PC-9 (cell line): ENCODE measurements around the gene CCL22. TPM values are rescaled to one million over a fixed set of nuclear protein-coding genes. Genes with fewer than 3 reads are reported as not detected.

ENCODE experiments used
- BruUV-seq: library from RNA; stranded (reverse); fragments of 400-500 nt; replicated peaks from 2 replicates; lab custom pipeline; 2021; lab: Mats Ljungman, UMichigan
- CTCF ChIA-PET: fragments of 300-600 bp; sonication (Branson Sonifier 250); formaldehyde crosslinking; loops from one replicate; lab custom pipeline; 2022; ENCODE audit warnings: antibody characterized with exemption; lab: Charles Lee
- POLR2A ChIA-PET: fragments of 300-600 bp; sonication (Branson Sonifier 250); formaldehyde crosslinking; loops from one replicate; lab custom pipeline; 2022; ENCODE audit warnings: antibody characterized with exemption; ENCODE audit not compliant: unreplicated experiment; lab: Charles Lee
- DNase-seq, 2 experiments: peaks; one replicate each; pipeline versions ENCODE4 v3.0.0 to v3.0.0-alpha.2; 2015 to 2022; ENCODE audit warnings: mixed read lengths in 1 of 2
- H2AFZ ChIP-seq: fragments of 200-600 bp; sonication (generic); 2 replicates; pipeline ENCODE4 v1.8.1; 2017; ENCODE audit warnings: antibody characterized with exemption
- H3F3A ChIP-seq: fragments of 200-600 bp; sonication (generic); 2 replicates; pipeline ENCODE4 v1.8.1; 2017; ENCODE audit warnings: antibody characterized with exemption, mild to moderate bottlenecking, low read depth; ENCODE audit not compliant: insufficient read depth
- H3K27ac ChIP-seq: fragments of 200-600 bp; sonication (generic); 2 replicates; pipeline ENCODE4 v1.6.1; 2016; ENCODE audit warnings: mixed run types
- H3K27me3 ChIP-seq: fragments of 200-600 bp; sonication (generic); 2 replicates; pipeline ENCODE4 v1.6.1; 2016; ENCODE audit warnings: low read depth, mixed run types; ENCODE audit not compliant: insufficient read depth
- H3K36me3 ChIP-seq: fragments of 200-600 bp; sonication (generic); 2 replicates; pipeline ENCODE4 v1.6.1; 2016; ENCODE audit warnings: low read depth, mixed run types
- H3K4me1 ChIP-seq: fragments of 200-600 bp; sonication (generic); replicated peaks from 2 replicates; pipeline ENCODE4 v1.6.1; 2016; ENCODE audit warnings: mixed run types; ENCODE audit not compliant: insufficient read depth
- H3K4me2 ChIP-seq: fragments of 200-600 bp; sonication (generic); 2 replicates; pipeline ENCODE4 v1.6.1; 2017; ENCODE audit warnings: mixed run types
- H3K4me3 ChIP-seq: fragments of 200-600 bp; sonication (generic); 2 replicates; pipeline ENCODE4 v1.6.1; 2016; ENCODE audit warnings: mixed run types
- H3K79me2 ChIP-seq: fragments of 200-600 bp; sonication (generic); 2 replicates; pipeline ENCODE4 v1.6.1; 2017; ENCODE audit warnings: low read depth, mixed run types
- H3K9me2 ChIP-seq: fragments of 200-600 bp; sonication (generic); 2 replicates; pipeline ENCODE4 v1.8.1; 2017; ENCODE audit warnings: mild to moderate bottlenecking; ENCODE audit not compliant: insufficient read depth
- H3K9me3 ChIP-seq: fragments of 200-600 bp; sonication (generic); 2 replicates; pipeline ENCODE4 v1.8.1; 2016; ENCODE audit warnings: low read depth; ENCODE audit not compliant: insufficient read depth
- H4K20me1 ChIP-seq: fragments of 200-600 bp; sonication (generic); 2 replicates; pipeline ENCODE4 v1.8.1; 2017; ENCODE audit not compliant: insufficient read depth
- EZH2 ChIP-seq: fragments of 200-600 bp; sonication (generic); IDR thresholded peaks from 2 replicates; pipeline ENCODE4 v1.8.0; 2017; ENCODE audit warnings: antibody characterized with exemption, low read depth
- intact Hi-C: fragments of 100-400 bp; cut with micrococcal nuclease; formaldehyde crosslinking; loops from one replicate; pipeline ENCODE4 v1.10.0; 2022; ENCODE audit not compliant: unreplicated experiment
- total RNA-seq: library from RNA; stranded (reverse); gene quantifications from 2 replicates; pipeline ENCODE4 v1.2.3, GENCODE V29; 2021
- TF ChIP-seq, protein P1 (sequence below): fragments of 200-600 bp; sonication (generic); conservative IDR thresholded peaks from 2 replicates; pipeline ENCODE4 v1.6.1; 2017; ENCODE audit warnings: mixed run types, antibody characterized with exemption, mild to moderate bottlenecking, moderate library complexity

The CCL22 gene
- total RNA-seq, 1 experiment from 2014 or later = 0.24 TPM

- BruUV-seq = no TSS peak
- H3K9me3 ChIP-seq = no peaks in the 10 kb centered on the region
- no peak for DNase-seq
- peak overlapping the region; percentile 87; the same call in 1 of the 2 replicates for H3K27ac ChIP-seq
- POLR2A ChIA-PET = no interaction called here
- no peak overlapping the region for H3K4me3 ChIP-seq
- no peaks in the 10 kb centered on the region for H4K20me1 ChIP-seq
- no peak overlapping the region for H2AFZ ChIP-seq
- no peaks in the 10 kb centered on the region for H3K79me2 ChIP-seq
- TF ChIP-seq, protein P1, sequence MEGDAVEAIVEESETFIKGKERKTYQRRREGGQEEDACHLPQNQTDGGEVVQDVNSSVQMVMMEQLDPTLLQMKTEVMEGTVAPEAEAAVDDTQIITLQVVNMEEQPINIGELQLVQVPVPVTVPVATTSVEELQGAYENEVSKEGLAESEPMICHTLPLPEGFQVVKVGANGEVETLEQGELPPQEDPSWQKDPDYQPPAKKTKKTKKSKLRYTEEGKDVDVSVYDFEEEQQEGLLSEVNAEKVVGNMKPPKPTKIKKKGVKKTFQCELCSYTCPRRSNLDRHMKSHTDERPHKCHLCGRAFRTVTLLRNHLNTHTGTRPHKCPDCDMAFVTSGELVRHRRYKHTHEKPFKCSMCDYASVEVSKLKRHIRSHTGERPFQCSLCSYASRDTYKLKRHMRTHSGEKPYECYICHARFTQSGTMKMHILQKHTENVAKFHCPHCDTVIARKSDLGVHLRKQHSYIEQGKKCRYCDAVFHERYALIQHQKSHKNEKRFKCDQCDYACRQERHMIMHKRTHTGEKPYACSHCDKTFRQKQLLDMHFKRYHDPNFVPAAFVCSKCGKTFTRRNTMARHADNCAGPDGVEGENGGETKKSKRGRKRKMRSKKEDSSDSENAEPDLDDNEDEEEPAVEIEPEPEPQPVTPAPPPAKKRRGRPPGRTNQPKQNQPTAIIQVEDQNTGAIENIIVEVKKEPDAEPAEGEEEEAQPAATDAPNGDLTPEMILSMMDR = no peak
- no peak for TF ChIP-seq EZH2
- peaks cover 35% of the 10 kb centered on the region for H3F3A ChIP-seq
- H3K27me3 ChIP-seq = no peaks in the 10 kb centered on the region
- H3K9me2 ChIP-seq = no peaks in the 10 kb centered on the region
- H3K4me1 ChIP-seq = peaks cover 30% of the 10 kb centered on the region
- intact Hi-C loops = no loop called here
- H3K4me2 ChIP-seq = peak overlapping the region; percentile 65
- no peaks in the 10 kb centered on the region for H3K36me3 ChIP-seq
- CTCF ChIA-PET = no interaction called here
These were observed 17.8 kb downstream of the CCL22 start for GRCh38 chr16:57376313-57376818.

DNA sequence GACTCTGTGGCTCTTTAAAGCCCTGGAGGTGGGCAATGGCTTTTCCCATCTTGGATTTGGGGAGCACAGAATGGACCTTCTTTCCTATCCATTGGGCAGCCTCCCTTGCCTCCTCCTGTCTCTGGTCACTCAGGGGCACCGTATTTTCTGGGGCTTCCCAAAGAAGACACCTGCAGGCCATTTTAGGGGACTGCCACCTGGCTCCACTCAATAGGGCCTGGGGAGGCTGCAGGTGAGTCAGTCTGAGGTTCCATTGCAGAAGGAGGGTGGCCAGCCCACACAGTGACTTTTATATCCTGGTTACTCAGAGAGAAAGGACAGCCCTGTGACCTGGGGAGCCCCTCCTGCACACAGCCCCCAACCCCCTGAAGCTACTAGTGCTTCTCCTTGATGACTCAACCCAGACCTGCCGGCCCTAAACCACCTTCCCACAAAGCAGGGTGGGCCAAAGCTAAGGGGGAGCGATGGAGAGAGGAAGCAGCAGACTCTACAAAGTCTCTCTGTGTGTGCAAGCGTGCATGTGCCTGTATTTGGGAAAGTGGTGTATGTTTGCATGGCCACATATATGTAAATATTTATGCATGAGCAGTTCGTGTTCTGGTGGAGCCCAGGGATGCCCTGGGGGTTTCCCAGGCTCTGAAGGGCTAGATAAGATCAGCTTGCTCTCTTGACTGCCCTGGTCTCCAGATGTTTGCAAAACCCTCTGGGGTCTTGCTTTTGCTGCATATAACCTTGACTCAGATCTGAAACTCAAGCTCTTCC lies 18.7 kb downstream of the CCL22 start:
- POLR2A ChIA-PET = interaction anchor here (0.7 kb wide), 1 partner anchor 17 kb away, joined by 8 read pairs; no protein-coding TSS in a partner anchor
- H2AFZ ChIP-seq = no peak overlapping the region
- peaks cover 30% of the 10 kb centered on the region for H3K4me1 ChIP-seq
- intact Hi-C loops = loop anchor here (1.0 kb wide), 2 partner anchors 73 to 77 kb away; no protein-coding TSS in a partner anchor
- H3K27ac ChIP-seq = peak overlapping the region; percentile 87
- H3K9me3 ChIP-seq = no peaks in the 10 kb centered on the region
- no peaks in the 10 kb centered on the region for H3K9me2 ChIP-seq
- BruUV-seq = no TSS peak
- H3K27me3 ChIP-seq = no peaks in the 10 kb centered on the region
- H3K4me3 ChIP-seq = peak overlapping the region; percentile 11; the same call in 1 of the 2 replicates
- no peaks in the 10 kb centered on the region for H3K36me3 ChIP-seq
- H3K4me2 ChIP-seq = peak overlapping the region; percentile 65
- no peaks in the 10 kb centered on the region for H3K79me2 ChIP-seq
- no peaks in the 10 kb centered on the region for H4K20me1 ChIP-seq
- peaks cover 35% of the 10 kb centered on the region for H3F3A ChIP-seq
- no peak for TF ChIP-seq EZH2
- TF ChIP-seq, protein P1 = peak; percentile 65
- CTCF ChIA-PET = interaction anchor here (1.5 kb wide), 1 partner anchor 40 kb away, joined by 7 read pairs; no protein-coding TSS in a partner anchor
- peak; percentile 72 to 85 for DNase-seq

GRCh38 chr16:57379579-57379978 lies 21.0 kb downstream of the CCL22 start:
- no peak overlapping the region for H2AFZ ChIP-seq
- no peak overlapping the region for H3K4me2 ChIP-seq
- POLR2A ChIA-PET = no interaction called here

More at GRCh38 chr16:57379579-57379978, 21.0 kb downstream of the CCL22 start:
- peaks cover 41% of the 10 kb centered on the region for H3K4me1 ChIP-seq
- intact Hi-C loops = loop anchor here (1.0 to 2.0 kb wide), 2 partner anchors 9 to 37 kb away; no protein-coding TSS in a partner anchor
- H3F3A ChIP-seq = peaks cover 35% of the 10 kb centered on the region
- no peaks in the 10 kb centered on the region for H4K20me1 ChIP-seq
- no peaks in the 10 kb centered on the region for H3K36me3 ChIP-seq
- no peak overlapping the region for H3K4me3 ChIP-seq
- H3K27me3 ChIP-seq = no peaks in the 10 kb centered on the region
- no peaks in the 10 kb centered on the region for H3K79me2 ChIP-seq
- H3K9me2 ChIP-seq = no peaks in the 10 kb centered on the region
- H3K9me3 ChIP-seq = no peaks in the 10 kb centered on the region
- TF ChIP-seq, protein P1 = no peak
- no peak for TF ChIP-seq EZH2
- peak; percentile 72 to 82 for DNase-seq
- CTCF ChIA-PET = no interaction called here
- no TSS peak for BruUV-seq
- H3K27ac ChIP-seq = peak overlapping the region; percentile 87; the same call in 1 of the 2 replicates
